Esophagus squamous epithelium (tissue), 4 donors: ENCODE data around the gene LZTS3.

Source experiments
- POLR2A ChIP-seq, 4 donors: fragments of 450-650 bp; IDR thresholded peaks; one replicate each; pipeline ENCODE4 v1.6.1; 2017; ENCODE audit warnings: antibody characterized with exemption in 4 of 4, mild to moderate bottlenecking in 4 of 4, moderate library complexity in 3 of 4
- TF ChIP-seq, protein P1 (sequence below), 6 experiments: fragments of 450-650 bp in 4 of 6; fragments of 200-600 bp in 2 of 6; sonication (generic) in 2 of 6; IDR thresholded peaks; one replicate each; pipeline ENCODE4 v1.5.1; 2016 to 2019; ENCODE audit warnings: antibody characterized with exemption in 6 of 6, mild to moderate bottlenecking in 4 of 6, moderate library complexity in 4 of 6

DNA sequence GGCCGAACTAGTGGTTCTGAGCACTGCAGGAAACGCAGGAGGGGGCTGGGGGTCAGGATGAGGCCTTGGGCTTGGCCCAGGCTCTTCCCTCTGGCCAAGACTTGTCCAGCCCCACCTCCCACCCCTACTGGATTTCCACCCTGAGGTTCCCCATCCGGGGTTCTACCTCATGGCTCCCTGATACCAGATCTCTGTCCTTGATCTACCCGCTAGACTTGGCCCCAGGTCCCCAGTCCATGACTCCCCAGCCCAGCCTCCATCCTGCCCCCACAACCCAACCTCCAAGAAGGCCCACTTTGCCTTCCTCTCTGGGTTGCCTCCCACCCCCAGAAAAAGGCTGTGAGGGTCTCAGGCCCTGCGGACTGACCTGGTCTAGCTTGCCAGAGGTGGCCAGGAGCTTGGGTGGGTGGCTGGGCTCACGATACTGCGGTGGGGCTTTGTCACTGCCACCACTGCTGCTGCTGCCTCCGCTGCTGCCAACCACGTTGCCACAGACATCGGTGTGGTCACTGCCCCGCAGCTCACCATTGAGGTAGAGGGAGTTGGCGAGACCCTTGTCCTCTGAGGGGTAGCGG lies 6.9 kb downstream of the LZTS3 start:
- TF ChIP-seq, protein P1, sequence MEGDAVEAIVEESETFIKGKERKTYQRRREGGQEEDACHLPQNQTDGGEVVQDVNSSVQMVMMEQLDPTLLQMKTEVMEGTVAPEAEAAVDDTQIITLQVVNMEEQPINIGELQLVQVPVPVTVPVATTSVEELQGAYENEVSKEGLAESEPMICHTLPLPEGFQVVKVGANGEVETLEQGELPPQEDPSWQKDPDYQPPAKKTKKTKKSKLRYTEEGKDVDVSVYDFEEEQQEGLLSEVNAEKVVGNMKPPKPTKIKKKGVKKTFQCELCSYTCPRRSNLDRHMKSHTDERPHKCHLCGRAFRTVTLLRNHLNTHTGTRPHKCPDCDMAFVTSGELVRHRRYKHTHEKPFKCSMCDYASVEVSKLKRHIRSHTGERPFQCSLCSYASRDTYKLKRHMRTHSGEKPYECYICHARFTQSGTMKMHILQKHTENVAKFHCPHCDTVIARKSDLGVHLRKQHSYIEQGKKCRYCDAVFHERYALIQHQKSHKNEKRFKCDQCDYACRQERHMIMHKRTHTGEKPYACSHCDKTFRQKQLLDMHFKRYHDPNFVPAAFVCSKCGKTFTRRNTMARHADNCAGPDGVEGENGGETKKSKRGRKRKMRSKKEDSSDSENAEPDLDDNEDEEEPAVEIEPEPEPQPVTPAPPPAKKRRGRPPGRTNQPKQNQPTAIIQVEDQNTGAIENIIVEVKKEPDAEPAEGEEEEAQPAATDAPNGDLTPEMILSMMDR (IDR thresholded peaks at IDR 0.05), result no peak
- TF ChIP-seq POLR2A (IDR thresholded peaks at IDR 0.05), result no peak
